GM23248 (cell line): ENCODE data around the gene ZNF385B. TPM values are rescaled to one million over a fixed set of nuclear protein-coding genes. Genes with fewer than 3 reads are reported as not detected.

ENCODE experiments used
- DNase-seq: peaks from one replicate; pipeline ENCODE4 v3.0.0-alpha.2; 2015
- H2AFZ ChIP-seq: fragments of 200-600 bp; sonication (generic); 2 replicates; pipeline ENCODE4 v1.6.1; 2016; ENCODE audit warnings: antibody characterized with exemption
- H3F3A ChIP-seq: fragments of 200-600 bp; sonication (generic); 2 replicates; pipeline ENCODE4 v1.6.1; 2016; ENCODE audit warnings: mild to moderate bottlenecking, antibody characterized with exemption, mixed run types; ENCODE audit not compliant: insufficient read depth
- H3K27ac ChIP-seq: fragments of 200-600 bp; sonication (generic); 2 replicates; pipeline ENCODE4 v1.5.1; 2016; ENCODE audit warnings: mild to moderate bottlenecking
- H3K27me3 ChIP-seq: fragments of 200-600 bp; sonication (generic); replicated peaks from 2 replicates; pipeline ENCODE4 v1.6.1; 2016; ENCODE audit warnings: mild to moderate bottlenecking; ENCODE audit not compliant: insufficient read depth
- H3K36me3 ChIP-seq: fragments of 200-600 bp; sonication (generic); 2 replicates; pipeline ENCODE4 v1.6.1; 2016; ENCODE audit warnings: low read depth, mild to moderate bottlenecking
- H3K4me1 ChIP-seq: fragments of 200-600 bp; sonication (generic); 2 replicates; pipeline ENCODE4 v1.6.1; 2016; ENCODE audit warnings: mild to moderate bottlenecking; ENCODE audit not compliant: insufficient read depth
- H3K4me2 ChIP-seq: fragments of 200-600 bp; sonication (generic); one replicate; pipeline ENCODE4 v1.6.1; 2016; ENCODE audit warnings: mild to moderate bottlenecking; ENCODE audit not compliant: unreplicated experiment
- H3K4me3 ChIP-seq: fragments of 200-600 bp; sonication (generic); 2 replicates; pipeline ENCODE4 v1.5.1; 2016; ENCODE audit warnings: mild to moderate bottlenecking
- H3K79me2 ChIP-seq: fragments of 200-600 bp; sonication (generic); 2 replicates; pipeline ENCODE4 v1.6.1; 2016; ENCODE audit warnings: mild to moderate bottlenecking; ENCODE audit not compliant: insufficient read depth
- H3K9ac ChIP-seq: fragments of 200-600 bp; sonication (generic); 2 replicates; pipeline ENCODE4 v1.6.1; 2016; ENCODE audit warnings: mild to moderate bottlenecking
- H3K9me2 ChIP-seq: fragments of 200-600 bp; sonication (generic); 2 replicates; pipeline ENCODE4 v1.6.1; 2016; ENCODE audit warnings: mixed run types, mild to moderate bottlenecking, moderate library complexity; ENCODE audit not compliant: insufficient read depth
- H3K9me3 ChIP-seq: fragments of 200-600 bp; sonication (generic); one replicate; pipeline ENCODE4 v1.6.1; 2017; ENCODE audit warnings: low read depth
- H4K20me1 ChIP-seq: fragments of 200-600 bp; sonication (generic); 2 replicates; pipeline ENCODE4 v1.6.0; 2016; ENCODE audit not compliant: insufficient read depth
- EZH2 ChIP-seq: fragments of 200-600 bp; sonication (generic); IDR thresholded peaks from 2 replicates; pipeline ENCODE4 v1.6.1; 2018; ENCODE audit warnings: antibody characterized with exemption, mild to moderate bottlenecking; ENCODE audit not compliant: insufficient read depth, poor library complexity, severe bottlenecking
- EZH2phosphoT487 ChIP-seq: fragments of 200-600 bp; sonication (generic); IDR thresholded peaks from 2 replicates; pipeline ENCODE4 v1.6.1; 2018; ENCODE audit warnings: antibody characterized with exemption, moderate library complexity, mild to moderate bottlenecking, low read depth; ENCODE audit not compliant: insufficient read depth
- WGBS, 2 experiments: methylation state at CpG; one replicate each; pipeline ENCODE4 v1.1.6; 2015 to 2017; ENCODE audit warnings: low lambda C conversion rate in 2 of 2, low coverage in 1 of 2; ENCODE audit errors: missing lambda C conversion rate in 2 of 2; 5-methylcytosine and 5-hydroxymethylcytosine counted together
- in situ Hi-C: fragments of 300-500 bp; cut with MboI; formaldehyde crosslinking; loops from 2 replicates; pipeline ENCODE4 v1.15.0; 2020
- polyA plus RNA-seq: library from polyadenylated mRNA; unstranded; fragments of >200 nt; fragmentation: Nextera tagmentation; extraction: Ambion mirVana; gene quantifications from 2 replicates; pipeline ENCODE4 v1.2.1, GENCODE V29; 2016
- total RNA-seq: library from RNA; depleted of rRNA; stranded (reverse); fragments of >200 nt; shearing (Covaris generic); gene quantifications from 2 replicates; pipeline ENCODE4 v1.2.3, GENCODE V29; 2014

The ZNF385B gene
- total and polyA plus RNA-seq, 2 experiments from 2014 or later = 0.30 TPM; not detected in 1

DNA sequence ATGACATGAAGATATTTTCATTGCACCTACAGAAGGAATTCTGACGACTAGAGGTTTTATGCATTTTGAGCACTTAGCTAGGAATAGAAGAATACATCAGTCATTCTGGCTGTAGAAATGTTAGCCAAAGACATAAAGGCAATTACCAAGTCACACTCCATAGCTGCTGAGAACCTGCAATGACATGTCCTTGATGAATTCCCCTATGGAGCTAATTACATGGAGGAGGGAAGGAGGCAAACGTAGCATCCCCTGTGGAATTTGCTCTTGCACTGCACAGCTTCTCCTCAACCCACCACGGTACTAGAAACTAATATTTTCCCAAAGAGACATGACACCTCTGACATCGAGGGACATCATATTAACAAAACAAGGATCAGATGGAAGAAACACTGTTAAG lies 422.8 kb downstream of the ZNF385B start:
- Histone ChIP-seq H3K9me2 (no peaks in the 10 kb centered on the region), H3K4me2 (no peak overlapping the region), H3K9ac (no peak overlapping the region), H3K27ac (no peak overlapping the region), H3K79me2 (no peaks in the 10 kb centered on the region), H3K27me3 (no peaks in the 10 kb centered on the region), H3K4me1 (peaks cover 15% of the 10 kb centered on the region), H3K36me3 (no peaks in the 10 kb centered on the region), H3K4me3 (no peak overlapping the region), H3K9me3 (no peaks in the 10 kb centered on the region), H4K20me1 (no peaks in the 10 kb centered on the region), H3F3A (peaks cover 3% of the 10 kb centered on the region; the same call in 1 of the 2 replicates), H2AFZ (no peak overlapping the region)
- in situ Hi-C loops = no loop called here
- DNase-seq = no peak
- WGBS, 2 experiments = 47 to 50% methylated on average over 4 of the region's 4 CpGs
- no peak for TF ChIP-seq EZH2phosphoT487
- no peak for TF ChIP-seq EZH2

DNA sequence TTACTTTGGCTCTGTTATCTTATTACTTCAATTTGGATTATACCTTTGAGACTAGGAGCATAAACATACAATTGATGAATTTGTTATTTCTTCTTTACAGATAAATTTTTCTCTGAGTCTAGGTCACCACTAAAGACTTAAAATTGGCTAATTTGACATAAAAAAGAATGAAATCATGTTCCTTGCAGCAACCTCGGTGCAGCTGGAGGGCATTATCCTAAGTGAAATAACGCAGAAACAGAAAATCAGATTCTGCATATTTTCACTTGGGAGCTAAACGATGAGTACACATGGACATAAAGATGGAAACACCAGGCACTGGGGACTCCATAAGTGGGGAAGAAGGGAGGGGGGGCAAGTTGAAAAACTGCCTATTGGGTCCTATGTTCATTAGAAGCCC lies 424.0 kb downstream of the ZNF385B start:
- no peak for TF ChIP-seq EZH2phosphoT487
- TF ChIP-seq EZH2 = no peak
- Histone ChIP-seq H3K36me3 (no peaks in the 10 kb centered on the region), H3K4me3 (no peak overlapping the region), H3K9me3 (no peaks in the 10 kb centered on the region), H3K4me1 (peaks cover 4% of the 10 kb centered on the region), H3K9me2 (no peaks in the 10 kb centered on the region), H2AFZ (no peak overlapping the region), H3K79me2 (no peaks in the 10 kb centered on the region), H3K4me2 (no peak overlapping the region), H3K9ac (no peak overlapping the region), H3F3A (no peaks in the 10 kb centered on the region), H3K27me3 (no peaks in the 10 kb centered on the region), H3K27ac (no peak overlapping the region), H4K20me1 (no peaks in the 10 kb centered on the region)
- DNase-seq = no peak
- WGBS, 2 experiments = 46 to 70% methylated on average over 3 of the region's 3 CpGs
- in situ Hi-C loops = no loop called here

DNA sequence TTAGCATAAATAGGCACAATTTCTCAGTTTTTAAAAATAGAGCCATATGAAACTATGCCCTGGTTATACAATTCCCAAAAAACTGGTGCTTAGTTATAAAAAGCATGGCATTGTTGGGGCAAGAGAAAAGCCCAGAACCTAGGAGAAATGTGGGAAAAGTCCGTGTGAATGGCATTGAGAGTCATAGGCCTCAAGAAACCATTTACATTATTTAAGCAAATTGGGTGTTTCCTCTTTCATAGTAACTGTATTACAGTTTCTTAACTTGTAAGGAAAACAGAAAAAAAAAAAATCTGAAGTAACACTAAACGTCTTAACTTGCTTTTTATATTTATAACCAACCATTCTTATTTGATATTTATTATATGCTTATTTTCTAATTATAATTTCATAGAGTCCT lies 425.8 kb downstream of the ZNF385B start:
- Histone ChIP-seq H3K4me1 (peaks cover 4% of the 10 kb centered on the region), H3F3A (no peaks in the 10 kb centered on the region), H4K20me1 (no peaks in the 10 kb centered on the region), H3K36me3 (no peaks in the 10 kb centered on the region), H3K27me3 (no peaks in the 10 kb centered on the region), H3K27ac (no peak overlapping the region), H2AFZ (peak overlapping the region; percentile 75), H3K9ac (no peak overlapping the region), H3K79me2 (no peaks in the 10 kb centered on the region), H3K9me2 (no peaks in the 10 kb centered on the region), H3K4me2 (peak overlapping the region; percentile 69), H3K9me3 (no peaks in the 10 kb centered on the region), H3K4me3 (peak overlapping the region; percentile 40; the same call in 1 of the 2 replicates)
- 35 to 37% methylated on average over 2 of the region's 2 CpGs for WGBS, 2 experiments
- TF ChIP-seq EZH2phosphoT487 (no peak), EZH2 (no peak)
- no peak for DNase-seq
- in situ Hi-C loops = no loop called here

DNA sequence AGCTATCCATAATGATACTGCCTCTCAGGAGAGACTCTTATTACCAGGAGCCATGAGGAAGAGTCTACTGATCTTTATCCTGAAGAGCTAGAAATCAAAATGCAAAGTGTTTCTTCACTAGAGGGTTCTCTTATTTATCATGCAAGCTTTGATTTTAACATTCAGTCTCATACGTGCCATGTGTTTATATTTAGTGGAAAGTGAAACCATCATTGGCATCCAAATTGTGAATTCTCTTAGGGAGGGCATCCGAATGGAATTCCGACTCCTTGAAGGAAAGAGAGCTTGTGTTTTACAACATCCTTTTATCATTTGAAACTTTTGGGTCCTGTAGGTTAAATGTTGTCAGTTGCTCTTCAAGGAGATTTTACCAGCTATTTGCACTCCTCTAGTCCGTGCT lies 426.4 kb downstream of the ZNF385B start:
- Histone ChIP-seq H3K4me1 (peaks cover 4% of the 10 kb centered on the region), H4K20me1 (no peaks in the 10 kb centered on the region), H3K4me2 (peak overlapping the region; percentile 69), H3K27me3 (no peaks in the 10 kb centered on the region), H3K9ac (no peak overlapping the region), H3F3A (no peaks in the 10 kb centered on the region), H2AFZ (peak overlapping the region; percentile 75), H3K36me3 (no peaks in the 10 kb centered on the region), H3K27ac (no peak overlapping the region), H3K9me2 (no peaks in the 10 kb centered on the region), H3K79me2 (no peaks in the 10 kb centered on the region), H3K4me3 (peak overlapping the region; percentile 40), H3K9me3 (no peaks in the 10 kb centered on the region)
- DNase-seq = peak; percentile 44
- TF ChIP-seq EZH2 (no peak), EZH2phosphoT487 (no peak)
- 32 to 34% methylated on average over 4 of the region's 4 CpGs for WGBS, 2 experiments
- in situ Hi-C loops = no loop called here

GRCh38 chr2:179434357-179434756 lies 427.1 kb downstream of the ZNF385B start:
- no peaks in the 10 kb centered on the region for H3K9me3 ChIP-seq
- in situ Hi-C loops = no loop called here
- H3K9me2 ChIP-seq = no peaks in the 10 kb centered on the region
- H4K20me1 ChIP-seq = no peaks in the 10 kb centered on the region
- 95 to 100% methylated on average over 1 of the region's 1 CpG for WGBS, 2 experiments
- H3K27me3 ChIP-seq = no peaks in the 10 kb centered on the region
- H3F3A ChIP-seq = no peaks in the 10 kb centered on the region
- peak overlapping the region; percentile 75 for H2AFZ ChIP-seq
- H3K27ac ChIP-seq = no peak overlapping the region
- H3K79me2 ChIP-seq = no peaks in the 10 kb centered on the region
- TF ChIP-seq EZH2phosphoT487 (no peak), EZH2 (no peak)
- H3K9ac ChIP-seq = no peak overlapping the region
- no peaks in the 10 kb centered on the region for H3K36me3 ChIP-seq
- DNase-seq = no peak
- no peak overlapping the region for H3K4me3 ChIP-seq
- peaks cover 4% of the 10 kb centered on the region for H3K4me1 ChIP-seq
- H3K4me2 ChIP-seq = no peak overlapping the region
